GDM1 (cell line): Measurements from ENCODE around the gene NR3C1.
"Not testable (repeated sequence)": the region's sequence is repeated elsewhere in the genome, so short reads cannot be mapped to it uniquely, and the experiment has no call there.

Experiments used
- DNase-seq: peaks from one replicate; lab custom pipeline; 2025; lab: John Stamatoyannopoulos, UW

The NR3C1 gene

GRCh38 chr5:143336485-143336884 is 67.0 kb downstream of the NR3C1 start:
- no peak for DNase-seq

- DNase-seq: no peak
Observed at GRCh38 chr5:143334903-143335302, 68.6 kb downstream of the NR3C1 start.

- DNase-seq: not testable (repeated sequence)
Observed at GRCh38 chr5:143334380-143334779, 69.1 kb downstream of the NR3C1 start.

- no peak for DNase-seq
Observed at GRCh38 chr5:143331956-143332355, 71.5 kb downstream of the NR3C1 start.

GRCh38 chr5:143329843-143330242 is 73.6 kb downstream of the NR3C1 start:
- no peak for DNase-seq

- DNase-seq: no peak
Observed at GRCh38 chr5:143328589-143329220, 74.8 kb downstream of the NR3C1 start.

- DNase-seq: not testable (repeated sequence)
Observed at GRCh38 chr5:143325086-143325485, 78.4 kb downstream of the NR3C1 start.

GRCh38 chr5:143322931-143323630 is 80.4 kb downstream of the NR3C1 start:
- DNase-seq: not testable (repeated sequence)

- no peak for DNase-seq
Observed at GRCh38 chr5:143322176-143322575, 81.3 kb downstream of the NR3C1 start.

- DNase-seq: no peak
Observed at GRCh38 chr5:143319437-143320227, 83.9 kb downstream of the NR3C1 start.

- no peak for DNase-seq
Observed at GRCh38 chr5:143318833-143319232, 84.7 kb downstream of the NR3C1 start.

- DNase-seq: no peak
Observed at GRCh38 chr5:143318270-143318669, 85.2 kb downstream of the NR3C1 start.

- DNase-seq: no peak
Observed at GRCh38 chr5:143316844-143317631, 86.4 kb downstream of the NR3C1 start.

GRCh38 chr5:143316337-143316736 is 87.1 kb downstream of the NR3C1 start:
- DNase-seq: no peak

GRCh38 chr5:143315929-143316328 is 87.6 kb downstream of the NR3C1 start:
- no peak for DNase-seq

GRCh38 chr5:143315214-143315613 is 88.3 kb downstream of the NR3C1 start:
- no peak for DNase-seq

GRCh38 chr5:143314659-143315058 is 88.8 kb downstream of the NR3C1 start:
- DNase-seq: no peak

- DNase-seq: no peak
Observed at GRCh38 chr5:143314099-143314498, 89.4 kb downstream of the NR3C1 start.

- no peak for DNase-seq
Observed at GRCh38 chr5:143313298-143313852, 90.1 kb downstream of the NR3C1 start.

- no peak for DNase-seq
Observed at GRCh38 chr5:143312822-143313221, 90.7 kb downstream of the NR3C1 start.

- no peak for DNase-seq
Observed at GRCh38 chr5:143311955-143312354, 91.5 kb downstream of the NR3C1 start.

- no peak for DNase-seq
Observed at GRCh38 chr5:143311428-143311827, 92.1 kb downstream of the NR3C1 start.
